AG08396 (cell line): ENCODE measurements around the gene TGFBR2.

Experiments used
- DNase-seq: peaks from one replicate; pipeline ENCODE4 v3.0.0; 2012; ENCODE audit warnings: low spot score, mixed read lengths

Gene TGFBR2

DNA sequence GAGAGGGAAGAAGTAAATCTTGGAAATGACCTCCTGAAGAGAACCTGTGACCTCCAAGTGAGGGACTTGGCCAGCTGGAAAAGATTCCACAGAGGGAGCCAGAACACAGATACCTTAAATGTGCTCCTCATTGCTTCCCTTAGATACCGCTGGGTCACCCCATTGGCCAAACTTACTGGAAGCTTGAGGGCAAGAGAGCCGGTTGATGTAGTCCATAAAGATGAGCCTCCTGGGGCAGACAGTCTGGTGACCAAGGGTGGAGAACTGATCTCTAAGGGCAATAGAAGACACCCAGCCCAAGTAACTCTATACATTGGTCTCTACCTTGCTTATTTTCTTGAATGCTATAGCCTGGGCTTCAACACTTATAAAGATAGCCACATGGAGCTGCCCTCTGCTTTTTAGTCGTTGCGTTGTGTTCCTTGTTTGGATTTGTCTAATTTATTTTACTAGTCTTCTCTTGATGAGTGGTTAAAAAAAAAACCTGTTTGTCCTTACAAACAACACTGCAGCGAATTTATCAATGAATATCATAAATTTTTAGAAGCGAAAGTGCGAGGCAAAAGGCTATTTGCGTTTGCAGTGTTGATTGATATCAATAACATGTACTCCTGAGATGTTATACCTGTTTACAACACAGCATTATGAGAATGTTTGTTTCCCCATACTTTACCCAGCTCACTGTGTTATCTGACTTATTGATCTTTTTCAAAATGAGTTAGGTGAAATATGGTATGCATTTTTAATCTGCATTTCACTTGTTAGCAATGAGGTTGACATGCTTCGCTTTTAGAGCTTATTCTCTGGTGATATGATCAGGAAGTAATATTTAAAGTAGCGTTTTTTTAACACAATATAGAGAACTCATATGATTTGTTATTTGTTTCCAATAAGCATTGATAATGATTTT, 31.2 kb downstream of the TGFBR2 start:
- no peak for DNase-seq

DNA sequence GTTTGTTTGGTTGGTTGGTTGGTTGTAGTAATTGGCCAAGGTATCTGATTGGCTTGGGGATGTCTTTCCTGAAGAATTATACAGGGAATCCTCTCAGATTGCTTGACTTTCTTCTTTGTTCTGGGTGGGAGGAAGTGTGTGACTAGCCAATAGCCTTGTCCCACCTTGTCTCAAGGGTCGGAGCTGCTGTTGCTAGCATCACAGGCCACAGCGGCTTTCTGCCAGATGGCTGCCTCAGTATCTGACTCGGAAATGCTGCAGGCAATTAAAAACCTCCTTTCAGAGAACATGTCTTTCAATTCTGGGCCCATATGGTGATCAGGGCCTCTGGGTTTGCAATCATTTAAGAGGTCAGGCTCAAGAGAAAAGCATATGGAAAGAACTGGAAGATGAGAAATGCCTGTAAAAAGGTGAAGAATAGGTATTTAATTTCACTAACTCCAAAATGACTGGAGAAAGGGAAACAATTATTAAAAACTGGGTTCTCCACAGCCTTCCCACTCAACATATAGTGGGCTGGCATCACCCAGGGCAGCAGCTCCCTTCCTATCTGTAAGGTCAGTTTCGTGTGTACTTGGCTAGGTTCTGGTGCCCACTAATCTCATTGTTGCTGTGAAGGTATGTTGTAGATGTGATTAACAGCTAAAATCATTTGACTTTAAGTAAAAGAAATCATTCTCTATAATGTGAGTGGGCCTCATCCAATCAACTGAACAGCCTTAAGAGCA, 32.4 kb downstream of the TGFBR2 start:
- no peak for DNase-seq

DNA sequence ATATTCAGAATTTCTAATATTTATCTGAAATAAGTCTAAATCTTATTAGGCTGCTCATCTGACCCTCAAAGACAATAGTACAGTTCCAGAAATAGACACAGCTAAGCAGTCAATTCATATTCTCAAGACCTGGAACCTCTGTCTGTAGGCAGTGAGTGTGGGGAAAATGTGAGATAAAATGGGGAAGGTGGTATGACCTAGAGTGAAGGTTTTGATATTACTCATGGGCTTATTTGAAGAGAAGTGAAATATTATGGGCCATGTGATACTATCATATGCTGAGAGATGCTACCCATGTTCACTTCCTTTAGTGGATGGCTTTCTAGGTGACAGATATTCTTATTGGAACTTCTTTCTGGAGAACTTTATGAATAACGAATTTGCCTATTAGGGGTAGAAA, 33.5 kb downstream of the TGFBR2 start:
- no peak for DNase-seq

DNA sequence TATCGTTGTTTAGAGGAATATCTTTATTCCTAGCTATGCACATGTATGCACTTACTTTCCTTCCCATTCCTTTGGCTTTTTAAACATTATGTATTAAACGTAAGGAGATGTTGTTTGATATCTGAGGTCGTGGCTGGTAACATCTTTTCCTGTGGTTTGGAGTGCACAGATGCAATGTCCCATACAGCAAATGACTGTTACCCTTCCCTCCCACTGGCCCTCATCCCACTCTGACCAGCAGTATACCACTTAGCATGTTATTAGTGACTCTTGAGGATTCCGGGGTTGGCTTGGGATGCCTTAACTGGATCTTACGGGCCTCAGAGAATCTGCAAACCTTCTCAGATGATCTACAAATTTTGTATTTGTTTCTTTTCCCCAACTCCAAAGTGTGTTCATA, 34.5 kb downstream of the TGFBR2 start:
- no peak for DNase-seq

DNA sequence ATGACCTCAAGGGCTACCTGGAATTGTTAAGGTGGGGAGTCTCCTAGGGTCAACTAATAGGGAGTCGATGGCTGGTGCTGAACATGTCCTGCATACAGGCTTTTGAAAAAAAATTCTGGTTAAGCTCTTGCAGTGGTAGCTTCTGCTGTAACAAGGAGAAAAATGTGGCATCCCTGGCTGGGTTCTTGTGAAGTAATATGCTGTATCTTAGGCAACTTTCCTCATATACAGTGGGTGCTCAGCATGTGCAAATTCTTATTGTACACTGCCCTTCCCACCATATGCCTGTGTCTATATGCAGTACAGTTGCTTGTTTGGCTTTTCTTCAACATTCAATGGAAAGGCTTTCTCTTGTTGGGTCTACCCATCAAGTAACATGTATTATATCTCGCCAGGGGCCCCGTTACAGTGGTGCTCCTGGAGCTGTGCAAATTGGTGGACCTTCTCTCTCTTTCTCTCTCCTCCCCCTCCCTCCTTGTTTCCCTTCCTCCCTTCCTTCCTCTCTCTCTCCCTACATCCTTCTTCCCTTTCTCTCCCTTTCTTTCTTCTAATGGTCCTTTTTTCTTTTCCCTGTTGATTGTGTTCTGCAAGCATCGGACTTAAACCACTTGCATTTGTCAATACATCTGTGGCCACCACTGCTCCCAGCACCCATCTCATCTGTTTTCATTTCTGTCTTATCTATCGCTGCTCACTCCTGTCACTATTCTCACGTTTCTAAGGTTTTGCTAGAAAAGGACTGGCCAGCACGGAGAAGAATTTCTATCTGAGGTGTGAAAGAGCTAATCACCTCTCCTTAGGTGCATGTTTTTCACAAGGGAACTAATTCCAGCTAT, 35.2 kb downstream of the TGFBR2 start:
- DNase-seq: no peak

DNA sequence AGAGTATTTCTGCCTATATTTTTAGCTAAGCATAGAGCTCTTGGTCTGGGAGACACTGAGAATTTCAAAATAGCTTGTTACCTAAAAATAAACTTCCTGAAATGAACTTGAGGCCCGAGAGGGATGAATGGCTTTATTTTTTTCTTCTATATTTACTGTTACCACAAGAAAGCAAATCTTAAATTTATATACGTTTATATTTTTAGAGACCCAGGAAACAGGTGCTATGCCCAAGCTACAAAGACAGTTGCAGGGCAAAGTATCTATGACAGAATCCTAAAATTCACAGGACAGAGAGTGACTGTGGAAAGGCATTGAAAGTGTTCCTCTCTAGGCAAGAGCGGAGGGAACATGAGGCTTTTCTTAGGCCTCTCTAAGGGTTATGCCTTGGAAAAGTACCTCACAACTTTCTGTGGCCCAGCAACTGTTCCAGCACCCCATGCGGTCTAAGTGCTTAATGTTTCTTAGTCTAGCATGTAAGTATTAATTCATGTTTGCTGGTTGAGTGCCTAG, 36.5 kb downstream of the TGFBR2 start:
- DNase-seq: no peak

DNA sequence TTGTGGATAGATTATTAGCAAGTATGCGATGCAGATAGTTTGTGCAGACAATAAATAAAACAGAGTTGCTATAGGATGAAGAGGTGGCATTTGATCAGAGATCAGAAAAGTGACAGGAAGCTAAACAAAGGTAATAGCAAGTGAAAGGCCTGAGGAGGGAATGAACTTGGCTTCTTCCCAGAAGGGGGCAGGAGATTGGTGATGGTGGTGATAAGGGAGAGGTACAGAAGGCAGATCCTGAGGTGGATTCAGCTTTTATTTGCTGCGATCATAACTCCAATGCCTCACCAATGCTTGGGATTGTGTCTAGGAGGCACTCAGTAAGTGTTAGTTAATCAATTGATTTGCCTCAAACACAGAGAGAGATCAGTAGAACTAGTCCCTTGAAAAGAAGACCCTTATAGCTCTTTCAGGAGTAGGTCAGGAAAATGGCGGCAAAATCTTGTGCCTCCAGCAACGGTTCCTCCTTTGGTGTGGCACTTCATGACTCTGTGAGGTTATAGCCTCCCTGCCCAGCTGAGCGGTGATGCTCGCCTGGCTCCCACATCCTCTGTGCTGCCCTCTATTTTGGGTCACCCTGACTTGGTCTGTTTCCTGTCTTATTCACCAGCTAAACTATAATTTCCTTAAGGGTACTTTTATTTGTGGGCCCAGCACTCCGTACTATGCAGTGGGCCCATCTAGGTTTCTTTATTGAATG, 37.5 kb downstream of the TGFBR2 start:
- DNase-seq: no peak

DNA sequence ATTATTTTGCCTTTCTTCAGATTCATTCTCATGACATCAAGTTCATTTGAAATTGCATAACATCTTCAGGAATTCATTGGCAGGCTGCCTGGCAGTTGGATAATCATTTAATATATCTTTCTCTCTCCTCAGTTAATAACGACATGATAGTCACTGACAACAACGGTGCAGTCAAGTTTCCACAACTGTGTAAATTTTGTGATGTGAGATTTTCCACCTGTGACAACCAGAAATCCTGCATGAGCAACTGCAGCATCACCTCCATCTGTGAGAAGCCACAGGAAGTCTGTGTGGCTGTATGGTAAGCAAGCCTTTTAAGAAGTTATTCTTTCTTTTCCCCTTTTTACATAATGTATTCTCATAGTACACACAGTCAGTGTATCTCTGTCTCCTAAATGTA, 38.2 kb downstream of the TGFBR2 start:
- no peak for DNase-seq

DNA sequence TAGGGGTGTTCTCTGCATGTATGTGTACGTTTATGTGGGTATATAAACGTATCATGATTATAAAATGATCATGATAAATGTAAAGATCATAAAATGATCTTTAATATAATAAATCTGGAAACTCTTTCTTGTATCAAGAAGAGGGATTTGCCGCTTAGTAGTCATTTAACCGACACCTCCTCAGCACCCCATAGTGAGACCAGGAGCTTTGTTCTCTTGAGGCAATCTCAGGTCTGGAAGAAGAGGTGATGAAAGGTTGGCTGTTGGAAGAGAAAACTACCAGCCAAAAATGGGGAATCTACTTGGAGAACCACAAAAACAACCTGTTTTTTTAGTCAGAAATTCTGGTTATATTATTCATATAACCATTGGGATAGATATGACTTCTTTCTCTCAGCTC, 38.7 kb downstream of the TGFBR2 start:
- DNase-seq: no peak

DNA sequence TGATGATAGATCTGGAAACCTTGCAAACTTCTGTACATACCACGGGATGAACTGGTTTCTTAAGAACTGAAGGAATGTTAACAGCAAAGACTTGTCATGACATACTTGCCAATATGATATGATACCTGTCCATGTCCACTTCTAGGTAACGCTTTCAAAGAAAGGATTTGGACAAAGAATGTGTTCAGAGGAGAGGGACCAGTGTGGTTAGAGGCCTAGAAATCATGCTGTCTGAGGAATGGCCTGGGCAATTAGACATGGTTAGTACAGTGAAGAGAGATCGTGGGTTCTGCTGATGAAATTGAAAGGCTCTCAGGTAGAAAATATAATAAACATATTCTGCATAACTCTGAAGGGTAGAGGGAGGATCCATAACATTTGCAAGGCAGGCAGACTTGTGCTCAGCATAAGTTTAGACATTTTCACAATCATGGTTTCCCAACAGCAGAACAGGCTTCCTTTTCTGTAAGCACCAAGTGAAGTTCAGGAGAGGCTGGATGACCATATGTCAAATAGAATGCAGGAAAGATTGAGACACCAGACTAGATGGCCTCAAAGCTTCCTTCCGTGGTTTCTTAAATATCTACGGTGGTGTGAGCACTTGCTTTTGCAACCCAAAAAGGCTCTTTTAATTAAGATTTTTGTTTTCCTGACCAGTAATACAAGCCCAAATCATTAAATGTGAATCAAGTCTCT, 39.9 kb downstream of the TGFBR2 start:
- DNase-seq: no peak

DNA sequence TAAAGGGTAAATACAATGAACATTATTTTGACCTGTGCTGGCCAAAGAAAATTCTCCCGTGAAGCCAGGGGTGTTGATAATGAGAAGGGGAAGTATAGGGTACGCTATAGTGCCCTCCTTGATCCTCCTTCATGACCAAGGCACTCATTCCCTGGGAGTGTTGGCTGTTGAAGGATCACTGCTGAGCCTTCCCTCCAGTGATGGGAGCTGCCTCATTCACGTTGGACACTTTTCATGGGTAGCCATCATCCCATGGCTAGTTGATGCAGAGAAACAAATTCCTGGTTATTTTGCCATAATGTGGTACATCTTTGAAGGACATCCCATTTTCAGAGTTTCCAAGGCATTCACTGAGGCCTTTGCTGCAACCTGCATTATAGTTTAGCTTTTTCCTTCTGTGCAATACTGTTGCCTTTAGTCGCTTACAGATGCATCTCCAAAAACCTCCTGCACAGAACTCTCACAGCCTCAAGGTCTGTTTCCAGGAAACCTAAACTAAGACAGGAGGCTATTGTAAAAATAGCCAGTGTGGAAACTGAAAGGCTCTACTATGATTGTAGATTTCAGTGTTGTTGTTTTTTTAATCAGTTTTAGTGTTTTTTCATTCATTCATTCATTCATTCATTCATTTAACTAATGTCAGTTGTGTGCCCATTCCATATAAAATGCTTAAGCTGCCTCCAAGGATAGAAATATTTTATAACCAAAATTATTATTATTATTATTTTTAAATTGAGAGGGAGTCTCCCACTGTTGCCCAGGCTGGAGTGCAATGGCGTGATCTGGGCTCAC, 40.8 kb downstream of the TGFBR2 start:
- no peak for DNase-seq

DNA sequence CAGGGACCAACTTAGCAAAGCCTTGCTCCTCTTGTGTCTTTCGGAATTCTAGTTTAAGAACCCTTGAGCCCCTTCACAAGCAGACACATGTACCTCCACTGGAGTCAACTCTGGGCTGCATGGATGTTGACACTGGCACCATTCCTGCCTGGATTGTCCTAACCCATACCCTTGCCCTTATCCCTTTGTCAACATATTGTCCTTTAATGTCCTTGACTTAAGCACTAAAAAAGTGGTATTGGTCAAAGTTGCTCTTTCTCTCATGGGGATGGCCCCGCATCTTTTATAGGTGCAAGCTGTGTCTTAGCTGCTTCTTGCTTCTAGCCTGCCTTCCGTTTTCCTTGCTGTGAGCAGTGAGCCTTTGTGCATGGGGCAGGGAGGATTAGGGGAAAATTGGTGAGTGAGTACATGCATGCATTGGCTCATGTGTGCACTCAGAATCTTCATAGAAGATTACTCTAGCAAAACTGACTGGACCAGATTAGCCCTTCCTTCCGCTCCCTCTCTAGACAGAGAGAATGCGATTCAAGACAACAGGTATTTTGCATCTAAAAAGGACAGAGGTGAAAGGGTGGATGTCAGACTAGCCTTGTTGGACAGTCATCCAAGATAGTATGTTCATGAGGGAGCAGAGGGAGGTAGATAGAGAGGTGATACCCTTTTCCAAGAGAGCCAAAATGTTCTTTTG, 42.4 kb downstream of the TGFBR2 start:
- DNase-seq: no peak

DNA sequence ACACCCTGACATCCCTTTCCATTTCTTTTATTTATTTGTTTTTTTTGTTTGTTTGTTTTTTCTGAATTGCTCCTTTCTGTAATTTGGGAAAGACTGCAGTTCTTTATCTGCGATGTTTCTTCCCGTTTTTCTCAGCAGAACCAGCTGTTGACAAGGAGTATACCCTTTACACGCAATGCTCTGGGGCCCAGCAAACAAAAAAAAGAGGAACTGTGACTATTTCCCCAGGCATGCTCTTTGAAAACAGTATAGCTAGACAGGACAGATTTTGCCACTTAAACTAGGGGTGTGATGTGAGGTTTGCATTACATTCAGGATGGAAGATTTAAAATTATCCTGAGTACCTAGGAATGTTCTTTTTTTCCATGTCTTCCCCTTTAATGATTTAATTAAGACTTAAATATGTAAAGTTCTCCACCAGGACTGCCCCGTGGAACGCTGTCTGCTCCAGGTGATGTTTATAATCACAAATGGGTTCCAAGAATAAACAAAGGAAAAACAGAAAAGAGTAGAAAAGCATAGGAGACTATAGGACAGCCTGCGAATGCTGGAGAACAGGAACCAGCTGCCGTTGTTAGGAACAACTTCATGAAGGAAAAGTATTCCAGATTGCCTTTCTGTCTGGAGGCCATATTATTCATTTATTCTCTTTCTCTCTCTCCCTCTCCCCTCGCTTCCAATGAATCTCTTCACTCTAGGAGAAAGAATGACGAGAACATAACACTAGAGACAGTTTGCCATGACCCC, 43.3 kb downstream of the TGFBR2 start:
- DNase-seq: peak; percentile 62

DNA sequence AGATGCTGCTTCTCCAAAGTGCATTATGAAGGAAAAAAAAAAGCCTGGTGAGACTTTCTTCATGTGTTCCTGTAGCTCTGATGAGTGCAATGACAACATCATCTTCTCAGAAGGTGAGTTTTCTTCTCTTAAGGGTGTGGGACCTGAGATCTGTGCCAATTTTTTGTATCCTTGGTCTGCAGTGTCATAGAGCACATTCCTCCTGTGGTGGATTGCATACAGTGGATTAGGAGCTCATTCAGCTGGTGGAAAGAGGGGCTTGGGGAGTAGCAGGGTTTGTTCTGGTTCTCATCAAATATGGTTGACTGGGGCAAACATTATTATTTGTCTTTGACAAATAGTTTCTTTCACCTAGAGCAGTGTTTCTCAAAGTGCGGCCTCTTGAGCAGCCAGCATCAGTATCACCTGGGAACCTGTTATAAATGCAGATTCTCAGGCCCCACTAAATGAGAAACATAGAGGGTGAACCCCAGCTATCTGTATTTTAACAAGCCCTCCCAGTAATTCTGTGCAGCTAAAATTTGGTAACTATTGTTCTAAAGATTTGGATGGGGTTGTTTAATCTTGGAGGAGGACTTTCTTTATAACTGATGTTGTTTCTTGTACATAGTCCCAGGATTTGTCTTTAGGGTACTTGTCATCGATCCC, 44.1 kb downstream of the TGFBR2 start:
- DNase-seq: no peak

DNA sequence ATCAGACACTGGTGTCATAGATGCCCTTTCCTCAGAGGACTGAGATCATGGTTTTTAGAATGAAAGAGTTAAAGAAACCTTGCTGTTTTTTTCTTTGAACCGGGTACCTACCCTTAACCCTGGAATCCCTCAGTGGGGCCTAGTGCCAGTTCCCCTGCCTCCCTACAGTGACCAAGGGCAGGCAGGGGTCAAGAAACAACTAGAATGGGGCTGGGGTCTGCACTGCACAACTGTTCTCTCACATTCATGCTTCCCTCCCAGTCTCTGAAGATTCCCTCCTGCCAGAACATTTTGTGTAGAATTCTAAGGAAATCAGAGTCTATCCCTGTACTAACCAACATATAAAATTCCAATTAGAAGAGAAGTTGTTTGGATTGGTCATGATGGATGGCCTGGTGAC, 47.9 kb downstream of the TGFBR2 start:
- DNase-seq: no peak

DNA sequence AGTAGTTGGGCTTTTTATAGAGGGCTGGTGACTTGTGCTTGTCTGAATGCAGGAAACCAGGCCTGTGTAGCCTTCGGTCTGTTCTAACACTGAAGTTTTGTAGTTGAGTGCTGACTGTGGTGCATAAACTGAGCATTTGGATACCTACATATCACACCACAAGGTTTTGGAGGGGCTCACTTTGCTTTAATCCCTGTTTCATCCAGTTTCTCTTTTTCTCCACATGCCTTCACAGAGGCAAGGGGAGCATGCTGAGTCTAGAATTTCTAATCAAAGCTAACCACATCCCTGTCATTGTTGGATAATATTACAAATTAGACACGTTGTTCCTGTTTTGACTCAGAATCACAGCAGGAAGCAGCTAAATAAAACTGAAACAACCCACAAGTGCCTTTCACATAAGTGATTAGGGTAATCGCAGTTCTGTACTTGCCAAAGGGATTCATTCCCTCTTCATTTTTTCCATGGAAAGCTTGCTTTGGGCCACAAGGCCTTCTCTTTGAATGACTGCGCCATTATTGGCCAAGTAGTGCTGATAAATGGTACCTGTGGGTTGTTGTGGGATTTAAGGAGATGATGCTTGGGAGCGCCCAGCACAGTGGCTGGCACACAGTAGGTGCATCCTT, 48.9 kb downstream of the TGFBR2 start:
- no peak for DNase-seq

DNA sequence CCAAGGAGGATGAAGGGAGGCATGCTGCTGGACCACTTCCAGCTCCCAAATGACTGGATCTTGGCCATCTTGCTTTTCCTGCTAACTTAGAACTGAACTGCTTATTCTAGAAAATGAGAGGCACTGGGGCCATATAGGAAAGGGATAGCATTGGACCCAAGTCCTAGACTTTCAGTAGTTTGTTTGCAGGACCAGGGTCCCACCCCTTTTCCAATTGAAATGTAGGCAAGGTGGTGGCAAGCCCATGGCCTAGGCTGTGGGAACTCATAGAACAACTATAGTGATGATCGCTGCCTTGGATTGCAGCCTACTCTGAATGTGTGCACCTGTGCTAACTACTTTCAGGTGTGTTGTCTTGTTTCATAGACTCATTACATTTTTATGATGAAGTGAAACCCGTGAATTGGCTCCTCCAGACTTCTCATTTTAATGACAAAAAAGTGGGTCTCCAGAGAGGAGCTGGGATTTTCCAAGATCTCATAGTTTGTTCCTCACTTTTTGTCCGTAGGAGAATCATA, 50.3 kb downstream of the TGFBR2 start:
- no peak for DNase-seq

DNA sequence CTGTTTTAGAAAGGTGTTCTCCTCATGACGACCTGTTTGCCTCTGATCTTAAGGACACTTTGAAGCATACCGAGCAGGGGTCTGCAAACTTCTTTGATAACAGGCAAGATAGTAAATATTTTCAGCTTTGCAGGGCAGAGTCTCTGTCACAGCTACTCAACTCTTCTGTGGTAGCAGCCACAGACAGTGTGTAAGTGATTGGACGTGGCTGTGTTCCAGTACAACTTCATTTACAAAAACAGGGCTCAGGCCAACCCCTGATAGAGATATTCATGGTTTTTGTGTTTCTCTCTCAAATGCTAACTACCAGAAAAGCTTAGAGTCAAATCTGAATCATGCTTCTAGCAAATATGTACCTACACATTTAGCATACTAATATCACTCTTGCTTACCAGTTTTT, 51.5 kb downstream of the TGFBR2 start:
- DNase-seq: no peak
